Neural cell (in vitro differentiated cells): ENCODE measurements around the gene SF3B3.

Source experiments
- CTCF ChIP-seq: fragments of 450-650 bp; IDR thresholded peaks from 2 replicates; pipeline ENCODE4 v1.5.1; 2014; ENCODE audit warnings: antibody characterized with exemption, mild to moderate bottlenecking, moderate library complexity; ENCODE audit not compliant: poor library complexity, severe bottlenecking
- EP300 ChIP-seq: fragments of 450-650 bp; conservative IDR thresholded peaks from 2 replicates; pipeline ENCODE4 v1.6.1; 2014; ENCODE audit warnings: antibody characterized with exemption, mild to moderate bottlenecking, moderate library complexity; ENCODE audit not compliant: poor library complexity, severe bottlenecking
- POLR2AphosphoS5 ChIP-seq: IDR thresholded peaks from 2 replicates; pipeline ENCODE4 v1.6.1; 2012
- RAD21 ChIP-seq: fragments of 450-650 bp; conservative IDR thresholded peaks from 2 replicates; pipeline ENCODE4 v1.6.1; 2014; ENCODE audit warnings: antibody characterized with exemption, mild to moderate bottlenecking, moderate library complexity
- REST ChIP-seq: IDR thresholded peaks from 2 replicates; pipeline ENCODE4 v1.6.1; 2012; ENCODE audit warnings: borderline replicate concordance

GRCh38 chr16:70568601-70569237 lies 45.1 kb downstream of the SF3B3 start:
- no peak for TF ChIP-seq REST
- TF ChIP-seq RAD21: no peak
- TF ChIP-seq EP300: no peak
- TF ChIP-seq POLR2AphosphoS5: no peak
- TF ChIP-seq CTCF: no peak
